SK-N-MC (cell line): ENCODE measurements around the gene MMRN1.

Experiments used
- EZH2 ChIP-seq: fragments of 200-600 bp; sonication (generic); IDR thresholded peaks from one replicate; pipeline ENCODE4 v1.6.1; 2017; ENCODE audit warnings: antibody characterized with exemption
- FOXP2 ChIP-seq: optimal IDR thresholded peaks from 2 replicates; pipeline ENCODE3; 2011; ENCODE audit warnings: mild to moderate bottlenecking, moderate library complexity; ENCODE audit not compliant: insufficient read depth; ENCODE audit errors: extremely low read length, control extremely low read depth
- POLR2AphosphoS5 ChIP-seq: IDR thresholded peaks from 2 replicates; pipeline ENCODE4 v1.6.1; 2012; ENCODE audit warnings: mild to moderate bottlenecking, low read depth, low read length, borderline replicate concordance

- no peak for TF ChIP-seq EZH2
- TF ChIP-seq POLR2AphosphoS5 = no peak
- no peak for TF ChIP-seq FOXP2
These were observed 16.0 kb upstream of the MMRN1 start for GRCh38 chr4:89878611-89879010.
